ENCODE measurements around the gene PDXP. TPM values are rescaled to one million over a fixed set of nuclear protein-coding genes. Genes with fewer than 3 reads are reported as not detected.

Gene PDXP
- total and polyA plus RNA-seq, 2 donors = 3.2 to 15.1 TPM

GRCh38 chr22:37623075-37624016 is 35.2 kb upstream of the PDXP start:
- H3K27ac ChIP-seq (ENCODE audit: low read depth) = no peak overlapping the region
- DNase-seq (ENCODE audit: extremely low spot score) = no peak
- no peak overlapping the region for H3K4me3 ChIP-seq (ENCODE audit: low read depth, low read length)
- WGBS = 68% methylated on average over 22 of the region's 22 CpGs
- no peaks in the 10 kb centered on the region for H3K4me1 ChIP-seq (ENCODE audit: insufficient read depth)
- no peaks in the 10 kb centered on the region for H3K36me3 ChIP-seq (ENCODE audit: insufficient read depth)

DNA sequence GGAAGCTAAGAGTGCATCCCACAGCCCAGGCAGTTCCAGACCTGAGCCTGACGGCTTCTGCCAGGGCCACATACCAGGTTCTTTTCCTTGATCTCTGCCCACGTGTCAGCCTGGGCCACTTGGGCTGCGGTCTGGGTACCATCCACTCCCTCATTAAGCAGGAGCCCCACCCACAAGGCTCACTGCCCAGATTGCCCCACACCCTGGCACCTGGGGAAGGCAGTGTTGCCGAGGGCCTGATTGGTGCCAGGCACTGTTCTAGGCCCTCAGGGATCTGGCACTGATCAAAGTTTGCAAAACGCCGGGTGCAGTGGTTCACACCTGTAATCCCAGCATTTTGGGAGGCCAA is 34.5 kb upstream of the PDXP start:
- no peaks in the 10 kb centered on the region for H3K4me1 ChIP-seq (ENCODE audit: insufficient read depth)
- no peak for DNase-seq (ENCODE audit: extremely low spot score)
- 71% methylated on average over 6 of the region's 6 CpGs for WGBS
- H3K27ac ChIP-seq (ENCODE audit: low read depth) = no peak overlapping the region
- H3K4me3 ChIP-seq (ENCODE audit: low read depth, low read length) = no peak overlapping the region
- no peaks in the 10 kb centered on the region for H3K36me3 ChIP-seq (ENCODE audit: insufficient read depth)

DNA sequence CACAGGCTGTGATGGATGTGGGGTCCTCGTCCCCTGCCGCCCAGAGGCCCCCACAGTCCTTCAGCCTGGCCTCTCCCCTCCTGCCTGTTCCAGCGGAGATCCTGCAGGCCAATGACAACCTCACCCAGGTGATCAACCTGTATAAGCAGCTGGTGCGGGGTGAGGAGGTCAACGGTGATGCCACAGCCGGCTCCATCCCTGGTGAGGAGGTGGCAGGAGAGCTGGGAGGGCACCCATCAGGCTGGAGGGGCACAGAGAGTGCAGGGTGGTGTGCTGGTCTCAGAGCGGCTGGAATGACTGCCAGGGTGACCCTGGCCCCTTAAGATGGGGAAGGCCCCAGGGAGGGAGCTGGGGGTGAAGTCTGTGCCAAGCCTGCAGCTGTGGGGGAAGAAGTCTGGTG is 33.6 kb upstream of the PDXP start:
- 90% methylated on average over 7 of the region's 7 CpGs for WGBS
- no peak overlapping the region for H3K27ac ChIP-seq (ENCODE audit: low read depth)
- no peak for DNase-seq (ENCODE audit: extremely low spot score)

GRCh38 chr22:37625737-37626136 is 32.8 kb upstream of the PDXP start:
- H3K4me1 ChIP-seq (ENCODE audit: insufficient read depth) = no peaks in the 10 kb centered on the region
- DNase-seq (ENCODE audit: extremely low spot score) = no peak
- no peak overlapping the region for H3K4me3 ChIP-seq (ENCODE audit: low read depth, low read length)
- H3K36me3 ChIP-seq (ENCODE audit: insufficient read depth) = no peaks in the 10 kb centered on the region
- WGBS = 80% methylated on average over 14 of the region's 14 CpGs
- H3K27ac ChIP-seq (ENCODE audit: low read depth) = peak overlapping the region; percentile 55

More for the DNA sequence above, 33.6 kb upstream of the PDXP start:
- Histone ChIP-seq H3K4me3 (ENCODE audit: low read depth, low read length) (no peak overlapping the region), H3K36me3 (ENCODE audit: insufficient read depth) (no peaks in the 10 kb centered on the region), H3K4me1 (ENCODE audit: insufficient read depth) (no peaks in the 10 kb centered on the region)

DNA sequence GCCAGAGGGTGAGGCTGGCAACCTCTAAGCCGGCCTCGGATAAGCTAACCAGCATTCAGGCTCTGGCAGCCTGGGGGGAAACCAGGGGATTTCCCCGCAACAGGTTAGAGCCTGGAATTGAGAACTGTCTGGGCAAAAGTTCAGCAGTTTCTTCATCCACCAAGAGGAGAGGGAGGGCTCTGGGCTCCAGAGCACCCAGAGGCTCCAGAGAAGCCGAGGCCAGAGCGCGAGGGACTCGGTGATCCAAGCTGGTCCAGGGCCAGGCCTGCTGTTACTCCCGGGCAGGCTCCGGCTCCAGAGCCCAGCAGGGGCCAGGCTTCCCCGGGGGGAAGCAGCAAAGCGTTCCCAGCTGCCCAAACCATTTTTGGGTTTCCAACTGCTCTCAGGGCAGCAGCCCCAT is 32.4 kb upstream of the PDXP start:
- DNase-seq (ENCODE audit: extremely low spot score) = no peak
- WGBS = 29% methylated on average over 11 of the region's 11 CpGs
- Histone ChIP-seq H3K36me3 (ENCODE audit: insufficient read depth) (no peaks in the 10 kb centered on the region), H3K27ac (ENCODE audit: low read depth) (peak overlapping the region; percentile 68), H3K4me3 (ENCODE audit: low read depth, low read length) (no peak overlapping the region), H3K4me1 (ENCODE audit: insufficient read depth) (no peaks in the 10 kb centered on the region)

- 59% methylated on average over 13 of the region's 13 CpGs for WGBS
- no peak for DNase-seq (ENCODE audit: extremely low spot score)
- H3K36me3 ChIP-seq (ENCODE audit: insufficient read depth) = no peaks in the 10 kb centered on the region
- no peak overlapping the region for H3K4me3 ChIP-seq (ENCODE audit: low read depth, low read length)
- no peaks in the 10 kb centered on the region for H3K4me1 ChIP-seq (ENCODE audit: insufficient read depth)
- peak overlapping the region; percentile 68 for H3K27ac ChIP-seq (ENCODE audit: low read depth)
Observed at GRCh38 chr22:37626556-37627075, 31.9 kb upstream of the PDXP start.

GRCh38 chr22:37627121-37627520 is 31.4 kb upstream of the PDXP start:
- DNase-seq (ENCODE audit: extremely low spot score) = no peak
- WGBS = 55% methylated on average over 7 of the region's 7 CpGs
- Histone ChIP-seq H3K4me1 (ENCODE audit: insufficient read depth) (no peaks in the 10 kb centered on the region), H3K4me3 (ENCODE audit: low read depth, low read length) (no peak overlapping the region), H3K36me3 (ENCODE audit: insufficient read depth) (no peaks in the 10 kb centered on the region), H3K27ac (ENCODE audit: low read depth) (no peak overlapping the region)

- H3K4me1 ChIP-seq (ENCODE audit: insufficient read depth) = no peaks in the 10 kb centered on the region
- 72% methylated on average over 6 of the region's 6 CpGs for WGBS
- no peak for DNase-seq (ENCODE audit: extremely low spot score)
- no peak overlapping the region for H3K27ac ChIP-seq (ENCODE audit: low read depth)
- no peaks in the 10 kb centered on the region for H3K36me3 ChIP-seq (ENCODE audit: insufficient read depth)
- H3K4me3 ChIP-seq (ENCODE audit: low read depth, low read length) = no peak overlapping the region
Observed at GRCh38 chr22:37627545-37627944, 31.0 kb upstream of the PDXP start.

DNA sequence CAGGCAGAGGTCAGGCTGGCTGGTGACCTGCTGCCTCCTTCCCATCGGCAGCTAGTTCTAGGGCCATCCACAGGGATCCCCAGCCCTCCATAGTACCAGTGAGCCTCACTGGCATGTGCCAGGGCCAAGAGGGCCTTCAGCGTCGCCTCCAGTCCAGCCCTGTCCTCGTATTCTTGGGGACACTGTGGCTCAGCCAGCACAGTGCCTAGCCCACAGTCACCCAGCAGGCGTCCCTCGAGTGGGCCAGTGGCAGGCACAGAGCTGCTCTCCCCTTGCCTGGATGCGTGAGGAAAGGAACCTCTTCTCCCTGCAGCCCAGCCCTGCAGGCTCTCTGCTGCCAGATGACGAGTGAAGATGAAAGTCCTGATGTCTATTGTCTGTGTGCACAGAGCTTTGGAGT is 29.7 kb upstream of the PDXP start:
- no peak for DNase-seq (ENCODE audit: extremely low spot score)
- Histone ChIP-seq H3K36me3 (ENCODE audit: insufficient read depth) (no peaks in the 10 kb centered on the region), H3K27ac (ENCODE audit: low read depth) (no peak overlapping the region), H3K4me1 (ENCODE audit: insufficient read depth) (no peaks in the 10 kb centered on the region), H3K4me3 (ENCODE audit: low read depth, low read length) (no peak overlapping the region)
- WGBS = 85% methylated on average over 8 of the region's 8 CpGs

GRCh38 chr22:37629928-37630327 is 28.6 kb upstream of the PDXP start:
- Histone ChIP-seq H3K4me3 (ENCODE audit: low read depth, low read length) (no peak overlapping the region), H3K4me1 (ENCODE audit: insufficient read depth) (no peaks in the 10 kb centered on the region), H3K36me3 (ENCODE audit: insufficient read depth) (no peaks in the 10 kb centered on the region), H3K27ac (ENCODE audit: low read depth) (no peak overlapping the region)
- no peak for DNase-seq (ENCODE audit: extremely low spot score)
- 86% methylated on average over 10 of the region's 10 CpGs for WGBS

DNA sequence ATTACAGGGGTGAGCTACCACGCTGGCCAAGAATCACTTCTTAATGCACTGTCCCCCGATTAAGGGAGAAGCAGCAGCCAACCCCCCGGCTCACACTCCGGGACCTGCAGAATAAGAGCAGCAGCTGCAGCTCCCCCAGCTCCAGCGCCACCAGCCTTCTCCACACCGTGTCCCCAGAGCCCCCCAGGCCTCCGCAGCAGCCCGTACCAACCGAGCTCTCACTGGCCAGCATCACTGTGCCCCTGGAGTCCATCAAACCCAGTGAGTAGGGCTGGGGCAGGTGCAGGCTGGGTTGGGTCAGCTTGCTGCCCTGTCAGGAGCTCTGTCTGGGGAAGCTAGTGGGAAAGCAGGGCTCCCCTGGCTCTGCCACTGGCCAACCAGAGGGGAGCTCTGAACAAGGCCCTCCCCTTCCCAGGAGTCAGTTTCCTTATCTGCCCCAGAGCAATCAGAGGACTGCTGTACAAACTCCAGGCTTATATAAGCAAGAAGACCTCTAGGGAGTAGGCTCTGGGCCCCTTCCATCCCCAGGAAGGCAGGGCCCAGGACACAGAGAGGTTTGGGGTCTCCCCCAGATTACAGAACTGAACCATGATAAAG is 27.6 kb upstream of the PDXP start:
- Histone ChIP-seq H3K4me1 (ENCODE audit: insufficient read depth) (no peaks in the 10 kb centered on the region), H3K36me3 (ENCODE audit: insufficient read depth) (no peaks in the 10 kb centered on the region), H3K4me3 (ENCODE audit: low read depth, low read length) (no peak overlapping the region), H3K27ac (ENCODE audit: low read depth) (no peak overlapping the region)
- DNase-seq (ENCODE audit: extremely low spot score) = no peak
- 94% methylated on average over 9 of the region's 9 CpGs for WGBS

DNA sequence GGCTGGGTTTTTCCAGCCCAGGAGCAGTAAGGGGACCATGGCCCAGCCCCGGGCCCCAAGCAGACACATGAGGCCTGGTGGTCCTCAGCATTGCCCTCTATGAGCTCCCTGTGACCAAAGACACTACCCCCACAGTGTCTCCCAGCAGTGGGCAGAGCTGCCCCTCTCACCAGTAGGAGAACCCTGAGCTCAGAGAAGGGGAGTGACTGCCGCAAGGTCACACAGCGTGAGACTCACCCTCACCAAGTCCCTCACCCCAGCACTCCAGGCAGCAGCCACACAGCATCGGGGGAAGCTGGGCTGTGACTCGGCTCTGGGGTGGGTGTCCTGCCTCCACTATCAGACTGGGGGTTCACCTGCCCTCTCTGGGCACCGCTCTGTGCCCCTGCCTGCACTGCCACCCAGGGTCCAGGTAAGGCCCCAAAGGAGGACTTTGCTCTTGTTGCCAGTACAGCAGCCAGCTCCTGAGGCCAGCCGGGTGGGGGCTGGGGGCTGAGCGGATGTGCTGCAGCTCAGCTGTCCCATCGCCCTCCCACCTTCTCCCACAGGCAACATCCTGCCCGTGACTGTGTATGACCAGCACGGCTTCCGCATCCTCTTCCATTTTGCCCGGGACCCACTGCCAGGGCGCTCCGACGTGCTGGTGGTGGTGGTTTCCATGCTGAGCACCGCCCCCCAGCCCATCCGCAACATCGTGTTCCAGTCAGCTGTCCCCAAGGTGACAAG is 26.9 kb upstream of the PDXP start:
- no peak for DNase-seq (ENCODE audit: extremely low spot score)
- no peaks in the 10 kb centered on the region for H3K4me1 ChIP-seq (ENCODE audit: insufficient read depth)
- H3K4me3 ChIP-seq (ENCODE audit: low read depth, low read length) = no peak overlapping the region
- 87% methylated on average over 19 of the region's 19 CpGs for WGBS
- no peaks in the 10 kb centered on the region for H3K36me3 ChIP-seq (ENCODE audit: insufficient read depth)
- H3K27ac ChIP-seq (ENCODE audit: low read depth) = no peak overlapping the region

DNA sequence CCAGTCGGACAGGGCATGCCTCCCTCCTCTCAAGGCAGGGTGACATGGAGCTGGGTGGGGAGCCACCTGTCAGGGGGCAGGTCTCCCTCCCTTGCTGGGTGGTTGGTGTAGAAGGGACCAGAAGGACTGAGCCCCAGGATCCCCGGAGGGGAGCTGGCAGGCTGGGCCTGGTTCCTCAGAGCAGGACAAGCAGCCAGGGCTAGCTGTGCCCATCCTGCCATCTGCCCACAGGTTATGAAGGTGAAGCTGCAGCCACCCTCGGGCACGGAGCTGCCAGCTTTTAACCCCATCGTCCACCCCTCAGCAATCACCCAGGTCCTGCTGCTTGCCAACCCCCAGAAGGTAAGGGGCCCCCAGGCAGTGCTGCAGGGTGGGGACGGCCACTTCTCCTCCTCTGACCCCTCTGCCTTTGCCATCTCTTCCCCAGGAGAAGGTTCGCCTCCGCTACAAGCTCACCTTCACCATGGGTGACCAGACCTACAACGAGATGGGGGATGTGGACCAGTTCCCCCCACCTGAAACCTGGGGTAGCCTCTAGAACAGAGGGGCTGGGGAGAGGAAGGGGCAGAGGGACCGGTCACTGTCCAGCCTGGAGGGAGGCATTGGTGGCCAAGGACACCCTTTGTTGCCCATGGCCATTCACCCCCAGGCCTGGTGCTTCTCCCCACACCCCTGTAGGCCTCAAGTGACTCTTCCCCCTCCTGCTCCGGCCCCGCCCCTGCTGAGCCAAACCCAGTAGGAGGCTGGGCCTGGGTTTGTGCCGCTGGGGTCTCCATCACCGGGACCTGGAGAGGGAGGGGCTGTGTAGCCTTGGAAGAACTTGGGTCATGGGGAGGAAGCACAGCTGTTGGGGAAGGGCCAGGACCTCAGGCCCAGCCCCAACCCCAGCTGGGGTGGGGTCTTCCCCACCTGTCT is 26.1 kb upstream of the PDXP start:
- WGBS = 79% methylated on average over 14 of the region's 14 CpGs
- H3K27ac ChIP-seq (ENCODE audit: low read depth) = peak overlapping the region; percentile 83
- no peaks in the 10 kb centered on the region for H3K36me3 ChIP-seq (ENCODE audit: insufficient read depth)
- no peak overlapping the region for H3K4me3 ChIP-seq (ENCODE audit: low read depth, low read length)
- no peaks in the 10 kb centered on the region for H3K4me1 ChIP-seq (ENCODE audit: insufficient read depth)
- DNase-seq (ENCODE audit: extremely low spot score) = no peak
